ENCODE data around the gene KIR2DL1.
"Not testable (repeated sequence)": the region's sequence is repeated elsewhere in the genome, so short reads cannot be mapped to it uniquely, and the experiment has no call there.

KIR2DL1 gene

DNA sequence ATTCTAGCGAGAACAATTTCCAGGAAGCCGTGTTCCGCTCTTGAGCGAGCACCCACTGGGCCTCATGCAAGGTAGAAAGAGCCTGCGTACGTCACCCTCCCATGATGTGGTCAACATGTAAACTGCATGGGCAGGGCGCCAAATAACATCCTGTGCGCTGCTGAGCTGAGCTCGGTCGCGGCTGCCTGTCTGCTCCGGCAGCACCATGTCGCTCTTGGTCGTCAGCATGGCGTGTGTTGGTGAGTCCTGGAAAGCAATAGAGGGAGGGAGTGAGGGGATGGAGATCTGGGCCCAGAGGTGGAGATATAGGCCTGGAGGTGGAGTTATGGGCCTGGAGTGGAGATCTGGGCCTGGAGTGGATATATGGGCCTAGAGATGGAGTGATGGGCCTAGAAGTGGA is at the start of gene KIR2DL1:
TSS of gene KIR2DL1 (plus strand) at position 148 of the 400 bp plus-strand sequence. CDS start at position 206, 58 bp downstream.
- DNase-seq; H3K27me3 ChIP-seq (replicated peaks); in situ Hi-C loops (cut with HindIII; ENCODE audit: low pct_ligation_motif_present, low sequenced_read_pairs); H3K36me3 ChIP-seq (replicated peaks); H3K4me3 ChIP-seq (ENCODE audit: low read depth, low read length); H3K27ac ChIP-seq: not testable (repeated sequence)

GRCh38 chr19:54724142-54724541 is 45.5 kb upstream of the KIR2DL1 start, which contains the start of gene KIR3DL3:
Gene KIR3DL3, plus strand, starts transcription at chr19:54724442. Its CDS starts 55 bp downstream, at chr19:54724497.
- TF ChIP-seq, protein P1, sequence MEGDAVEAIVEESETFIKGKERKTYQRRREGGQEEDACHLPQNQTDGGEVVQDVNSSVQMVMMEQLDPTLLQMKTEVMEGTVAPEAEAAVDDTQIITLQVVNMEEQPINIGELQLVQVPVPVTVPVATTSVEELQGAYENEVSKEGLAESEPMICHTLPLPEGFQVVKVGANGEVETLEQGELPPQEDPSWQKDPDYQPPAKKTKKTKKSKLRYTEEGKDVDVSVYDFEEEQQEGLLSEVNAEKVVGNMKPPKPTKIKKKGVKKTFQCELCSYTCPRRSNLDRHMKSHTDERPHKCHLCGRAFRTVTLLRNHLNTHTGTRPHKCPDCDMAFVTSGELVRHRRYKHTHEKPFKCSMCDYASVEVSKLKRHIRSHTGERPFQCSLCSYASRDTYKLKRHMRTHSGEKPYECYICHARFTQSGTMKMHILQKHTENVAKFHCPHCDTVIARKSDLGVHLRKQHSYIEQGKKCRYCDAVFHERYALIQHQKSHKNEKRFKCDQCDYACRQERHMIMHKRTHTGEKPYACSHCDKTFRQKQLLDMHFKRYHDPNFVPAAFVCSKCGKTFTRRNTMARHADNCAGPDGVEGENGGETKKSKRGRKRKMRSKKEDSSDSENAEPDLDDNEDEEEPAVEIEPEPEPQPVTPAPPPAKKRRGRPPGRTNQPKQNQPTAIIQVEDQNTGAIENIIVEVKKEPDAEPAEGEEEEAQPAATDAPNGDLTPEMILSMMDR (IDR thresholded peaks at IDR 0.05; ENCODE audit: low read depth, low read length, missing control alignments): no peak

GRCh38 chr19:54724644-54725043 is 44.9 kb upstream of the KIR2DL1 start:
- Histone ChIP-seq H3K4me3 (ENCODE audit: low read depth, low read length) (no peak overlapping the region), H3K27ac (no peak overlapping the region), H3K27me3 (replicated peaks) (no peaks in the 10 kb centered on the region), H3K36me3 (replicated peaks) (no peaks in the 10 kb centered on the region)
- in situ Hi-C loops (cut with HindIII; ENCODE audit: low pct_ligation_motif_present, low sequenced_read_pairs): no loop called here
- DNase-seq: no peak
- TF ChIP-seq, protein P1 (IDR thresholded peaks at IDR 0.05; ENCODE audit: low read depth, low read length, missing control alignments): no peak

More at GRCh38 chr19:54724142-54724541, 45.5 kb upstream of the KIR2DL1 start, which contains the start of gene KIR3DL3:
- no peak within 1 kb of the TSS for H3K4me3 ChIP-seq (ENCODE audit: low read depth, low read length)
- no peaks in the 10 kb centered on the region for H3K27me3 ChIP-seq (replicated peaks)
- no peaks in the 10 kb centered on the region for H3K36me3 ChIP-seq (replicated peaks)
- in situ Hi-C loops (cut with HindIII; ENCODE audit: low pct_ligation_motif_present, low sequenced_read_pairs): no loop called here
- DNase-seq: no peak
- H3K27ac ChIP-seq: no peak within 1 kb of the TSS

DNA sequence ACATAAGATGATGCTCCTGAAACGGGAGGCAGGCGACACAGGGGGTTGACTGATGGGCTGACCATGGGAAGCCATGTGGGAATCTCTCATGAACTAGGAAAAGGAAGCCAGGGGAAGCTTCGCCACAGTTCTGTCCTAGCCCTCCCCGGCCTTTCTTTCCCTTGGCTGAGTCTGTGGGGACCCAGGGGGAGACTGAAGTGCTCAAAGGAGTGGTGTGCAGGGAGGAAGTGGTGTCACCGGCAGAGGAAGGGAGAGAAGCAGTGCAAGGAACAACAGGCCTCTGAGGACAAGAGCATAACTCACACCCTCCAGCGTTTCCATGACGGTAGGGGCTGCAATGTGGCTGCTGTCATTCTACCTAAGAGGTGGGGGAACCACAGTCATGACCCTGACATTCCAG is 44.3 kb upstream of the KIR2DL1 start:
- in situ Hi-C loops (cut with HindIII; ENCODE audit: low pct_ligation_motif_present, low sequenced_read_pairs): no loop called here

GRCh38 chr19:54727562-54727961 is 42.0 kb upstream of the KIR2DL1 start:
- in situ Hi-C loops (cut with HindIII; ENCODE audit: low pct_ligation_motif_present, low sequenced_read_pairs): no loop called here
- no peak for DNase-seq
- TF ChIP-seq, protein P1 (IDR thresholded peaks at IDR 0.05; ENCODE audit: low read depth, low read length, missing control alignments): no peak

More for the DNA sequence above, 44.3 kb upstream of the KIR2DL1 start:
- H3K36me3 ChIP-seq (replicated peaks): no peaks in the 10 kb centered on the region
- TF ChIP-seq, protein P1 (IDR thresholded peaks at IDR 0.05; ENCODE audit: low read depth, low read length, missing control alignments): no peak
- H3K27me3 ChIP-seq (replicated peaks): no peaks in the 10 kb centered on the region
- no peak overlapping the region for H3K27ac ChIP-seq
- no peak overlapping the region for H3K4me3 ChIP-seq (ENCODE audit: low read depth, low read length)
- no peak for DNase-seq

DNA sequence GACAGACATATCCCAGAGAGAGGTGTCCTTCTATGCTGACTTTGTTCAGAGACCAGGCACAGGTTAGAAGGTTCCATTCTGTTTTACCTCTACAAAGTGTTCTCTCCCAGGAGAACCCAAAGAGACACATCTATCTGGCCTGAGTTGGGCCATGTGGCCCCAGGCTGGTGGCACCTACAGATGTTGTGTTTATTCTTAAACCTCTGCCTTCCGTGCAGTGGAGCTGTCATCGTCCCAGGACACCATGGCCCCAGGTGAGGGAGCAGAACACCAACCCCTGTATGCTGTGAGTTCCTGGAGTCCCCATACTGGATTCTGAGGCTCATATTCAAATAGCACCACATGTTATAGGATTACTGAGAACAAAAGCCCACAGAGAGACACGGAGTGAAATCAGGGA is 41.4 kb upstream of the KIR2DL1 start:
- Histone ChIP-seq H3K36me3 (replicated peaks) (no peaks in the 10 kb centered on the region), H3K27ac (no peak overlapping the region), H3K27me3 (replicated peaks) (no peaks in the 10 kb centered on the region), H3K4me3 (ENCODE audit: low read depth, low read length) (no peak overlapping the region)
- TF ChIP-seq, protein P1 (IDR thresholded peaks at IDR 0.05; ENCODE audit: low read depth, low read length, missing control alignments): no peak
- in situ Hi-C loops (cut with HindIII; ENCODE audit: low pct_ligation_motif_present, low sequenced_read_pairs): no loop called here
- DNase-seq: no peak

More at GRCh38 chr19:54727562-54727961, 42.0 kb upstream of the KIR2DL1 start:
- Histone ChIP-seq H3K4me3 (ENCODE audit: low read depth, low read length) (no peak overlapping the region), H3K36me3 (replicated peaks) (no peaks in the 10 kb centered on the region), H3K27ac (no peak overlapping the region), H3K27me3 (replicated peaks) (no peaks in the 10 kb centered on the region)

Measured in brain microvascular endothelial cell (primary cell).